HepG2 (cell line): ENCODE measurements around the gene HORMAD2.

Experiments used
- CHD4 ChIP-seq: fragments of 200-600 bp; sonication (generic); IDR thresholded peaks from 2 replicates; pipeline ENCODE4 v1.7.0; 2017; ENCODE audit warnings: mild to moderate bottlenecking, low read length, borderline replicate concordance
- ELF1 ChIP-seq: sonication (generic); formaldehyde crosslinking; IDR thresholded peaks from 2 replicates; pipeline ENCODE4 v1.4.0; 2020; ENCODE audit warnings: missing genetic modification reagents
- HMG20A ChIP-seq: IDR thresholded peaks from 2 replicates; pipeline ENCODE4 v1.6.1; 2016; ENCODE audit warnings: borderline replicate concordance
- MTA3 ChIP-seq: sonication (generic); formaldehyde crosslinking; IDR thresholded peaks from 2 replicates; pipeline ENCODE4 v1.4.0; 2020; ENCODE audit warnings: missing genetic modification reagents
- POLR2A ChIP-seq, 2 experiments: IDR thresholded peaks; 2 replicates each; pipeline ENCODE4 v1.6.1; 2011; ENCODE audit warnings: low read depth in 2 of 2, low read length in 2 of 2, mild to moderate bottlenecking in 1 of 2, moderate library complexity in 1 of 2; ENCODE audit not compliant: insufficient read depth in 1 of 2
- SP1 ChIP-seq, 2 experiments: fragments of 450-650 bp in 1 of 2; sonication (generic) in 1 of 2; formaldehyde crosslinking in 1 of 2; IDR thresholded peaks; 2 replicates each; pipeline versions ENCODE4 v1.4.0 to v1.6.1; 2016 to 2020; ENCODE audit warnings: missing genetic modification reagents in 1 of 2
- SP4 ChIP-seq: sonication (generic); formaldehyde crosslinking; IDR thresholded peaks from 2 replicates; pipeline ENCODE4 v1.8.1; 2023; ENCODE audit warnings: mild to moderate bottlenecking, missing genetic modification reagents
- ZBTB20 ChIP-seq: sonication (generic); formaldehyde crosslinking; IDR thresholded peaks from 2 replicates; pipeline ENCODE4 v1.8.1; 2023; ENCODE audit warnings: missing genetic modification reagents, low read depth, mild to moderate bottlenecking, borderline replicate concordance
- TF ChIP-seq, protein P1 (sequence below): sonication (generic); formaldehyde crosslinking; IDR thresholded peaks from 2 replicates; pipeline ENCODE4 v1.5.0; 2020; ENCODE audit warnings: mild to moderate bottlenecking, missing genetic modification reagents, moderate library complexity
- TF ChIP-seq, protein P2 (sequence below): sonication (generic); formaldehyde crosslinking; IDR thresholded peaks from 2 replicates; pipeline ENCODE4 v1.8.0; 2022; ENCODE audit warnings: missing genetic modification reagents, mild to moderate bottlenecking, moderate library complexity, borderline replicate concordance

DNA sequence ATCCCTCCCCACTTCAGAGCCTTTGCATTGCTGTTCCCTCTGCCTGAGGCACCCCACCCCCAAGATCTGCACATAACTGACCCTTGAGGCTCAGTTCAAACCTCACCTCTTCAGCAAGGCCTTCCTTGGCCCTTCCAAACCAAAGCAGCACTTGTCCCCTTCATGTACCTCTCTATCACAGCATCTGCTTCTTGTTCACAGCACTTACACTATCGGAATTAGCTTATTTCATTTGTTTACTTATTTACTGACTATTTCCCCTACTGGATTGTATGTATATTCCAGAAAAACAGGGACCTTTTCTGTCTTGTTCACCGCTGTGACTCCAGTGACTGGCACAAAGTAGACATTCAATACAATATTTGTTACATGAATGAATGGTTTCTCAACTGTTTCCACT lies 38.0 kb downstream of the HORMAD2 start:
- TF ChIP-seq POLR2A (IDR thresholded peaks at IDR 0.05; ENCODE audit: insufficient read depth in 1 of 2, low read depth in 2 of 2, low read length in 2 of 2) (no peak), ELF1 (CRISPR knock-in tag) (no peak), ZBTB20 (CRISPR knock-in tag) (no peak), MTA3 (CRISPR knock-in tag) (no peak), HMG20A (CRISPR knock-in tag) (no peak), CHD4 (no peak), SP4 (CRISPR knock-in tag) (no peak), SP1 (IDR thresholded peaks at IDR 0.05) (no peak), SP1 (CRISPR knock-in tag; IDR thresholded peaks at IDR 0.05) (no peak)
- TF ChIP-seq, protein P1, sequence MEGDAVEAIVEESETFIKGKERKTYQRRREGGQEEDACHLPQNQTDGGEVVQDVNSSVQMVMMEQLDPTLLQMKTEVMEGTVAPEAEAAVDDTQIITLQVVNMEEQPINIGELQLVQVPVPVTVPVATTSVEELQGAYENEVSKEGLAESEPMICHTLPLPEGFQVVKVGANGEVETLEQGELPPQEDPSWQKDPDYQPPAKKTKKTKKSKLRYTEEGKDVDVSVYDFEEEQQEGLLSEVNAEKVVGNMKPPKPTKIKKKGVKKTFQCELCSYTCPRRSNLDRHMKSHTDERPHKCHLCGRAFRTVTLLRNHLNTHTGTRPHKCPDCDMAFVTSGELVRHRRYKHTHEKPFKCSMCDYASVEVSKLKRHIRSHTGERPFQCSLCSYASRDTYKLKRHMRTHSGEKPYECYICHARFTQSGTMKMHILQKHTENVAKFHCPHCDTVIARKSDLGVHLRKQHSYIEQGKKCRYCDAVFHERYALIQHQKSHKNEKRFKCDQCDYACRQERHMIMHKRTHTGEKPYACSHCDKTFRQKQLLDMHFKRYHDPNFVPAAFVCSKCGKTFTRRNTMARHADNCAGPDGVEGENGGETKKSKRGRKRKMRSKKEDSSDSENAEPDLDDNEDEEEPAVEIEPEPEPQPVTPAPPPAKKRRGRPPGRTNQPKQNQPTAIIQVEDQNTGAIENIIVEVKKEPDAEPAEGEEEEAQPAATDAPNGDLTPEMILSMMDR, result no peak
- TF ChIP-seq, protein P2, sequence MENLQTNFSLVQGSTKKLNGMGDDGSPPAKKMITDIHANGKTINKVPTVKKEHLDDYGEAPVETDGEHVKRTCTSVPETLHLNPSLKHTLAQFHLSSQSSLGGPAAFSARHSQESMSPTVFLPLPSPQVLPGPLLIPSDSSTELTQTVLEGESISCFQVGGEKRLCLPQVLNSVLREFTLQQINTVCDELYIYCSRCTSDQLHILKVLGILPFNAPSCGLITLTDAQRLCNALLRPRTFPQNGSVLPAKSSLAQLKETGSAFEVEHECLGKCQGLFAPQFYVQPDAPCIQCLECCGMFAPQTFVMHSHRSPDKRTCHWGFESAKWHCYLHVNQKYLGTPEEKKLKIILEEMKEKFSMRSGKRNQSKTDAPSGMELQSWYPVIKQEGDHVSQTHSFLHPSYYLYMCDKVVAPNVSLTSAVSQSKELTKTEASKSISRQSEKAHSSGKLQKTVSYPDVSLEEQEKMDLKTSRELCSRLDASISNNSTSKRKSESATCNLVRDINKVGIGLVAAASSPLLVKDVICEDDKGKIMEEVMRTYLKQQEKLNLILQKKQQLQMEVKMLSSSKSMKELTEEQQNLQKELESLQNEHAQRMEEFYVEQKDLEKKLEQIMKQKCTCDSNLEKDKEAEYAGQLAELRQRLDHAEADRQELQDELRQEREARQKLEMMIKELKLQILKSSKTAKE (CRISPR knock-in tag), result no peak
